GM12891 (cell line): ENCODE data around the gene RAP2C.

Experiments
- POLR2A ChIP-seq: IDR thresholded peaks from 2 replicates; pipeline ENCODE4 v1.6.1; 2011; ENCODE audit warnings: low read depth, low read length, control low read depth
- POLR2AphosphoS5 ChIP-seq: IDR thresholded peaks from 2 replicates; pipeline ENCODE4 v1.6.1; 2011; ENCODE audit warnings: low read depth, low read length, control low read depth
- TAF1 ChIP-seq: IDR thresholded peaks from 2 replicates; pipeline ENCODE4 v1.6.1; 2011; ENCODE audit warnings: low read depth, low read length, control low read depth

DNA sequence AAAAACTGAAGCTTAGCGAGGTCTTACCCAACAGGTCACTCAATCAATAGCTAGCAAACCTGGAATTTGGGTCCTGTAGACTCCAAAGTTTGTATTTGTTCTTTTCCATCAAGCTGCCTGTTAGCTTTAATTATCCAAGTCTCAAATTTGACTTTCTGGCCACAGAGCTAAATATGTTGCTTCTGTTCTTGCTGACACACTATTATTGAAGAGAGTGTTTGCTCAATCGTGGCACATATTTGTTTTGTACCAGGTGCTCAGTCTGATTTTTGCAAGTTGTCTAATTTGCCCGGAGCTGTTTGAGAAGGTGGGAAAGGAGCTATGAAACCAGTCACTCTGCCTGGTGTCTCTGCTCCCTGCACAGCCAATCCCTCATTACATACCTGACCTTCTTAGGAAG lies 49.7 kb downstream of the RAP2C start:
- TF ChIP-seq POLR2AphosphoS5 (no peak), TAF1 (no peak), POLR2A (no peak)
